H9 (cell line): ENCODE measurements around the gene ARHGAP8. TPM values are rescaled to one million over a fixed set of nuclear protein-coding genes. Genes with fewer than 3 reads are reported as not detected.

Source experiments
- DNase-seq: peaks from one replicate; pipeline ENCODE4 v3.0.0-alpha.2; 2017
- H2AFZ ChIP-seq: one replicate; pipeline ENCODE4 v1.6.1; 2013; ENCODE audit warnings: mild to moderate bottlenecking, low read length, control low read depth, moderate library complexity
- H2AK5ac ChIP-seq: 2 replicates; pipeline ENCODE4 v1.6.1; 2013; ENCODE audit warnings: low read length, control low read depth, mixed read lengths; ENCODE audit not compliant: insufficient read length
- H2BK120ac ChIP-seq: one replicate; pipeline ENCODE4 v1.6.1; 2013; ENCODE audit warnings: low read depth, mild to moderate bottlenecking, low read length, control low read depth, inconsistent platforms; ENCODE audit not compliant: poor library complexity, severe bottlenecking
- H2BK12ac ChIP-seq: 2 replicates; pipeline ENCODE4 v1.6.1; 2013; ENCODE audit warnings: low read length, control low read depth, mixed read lengths, low read depth; ENCODE audit not compliant: insufficient read length
- H2BK15ac ChIP-seq: 2 replicates; pipeline ENCODE4 v1.6.1; 2013; ENCODE audit warnings: low read depth, low read length, control low read depth
- H2BK20ac ChIP-seq: one replicate; pipeline ENCODE4 v1.6.1; 2013; ENCODE audit warnings: low read depth, mild to moderate bottlenecking, low read length, control low read depth, inconsistent platforms; ENCODE audit not compliant: poor library complexity, severe bottlenecking
- H2BK5ac ChIP-seq: 2 replicates; pipeline ENCODE4 v1.6.1; 2013; ENCODE audit warnings: low read length, control low read depth, mixed read lengths; ENCODE audit not compliant: insufficient read length
- H3K14ac ChIP-seq: 2 replicates; pipeline ENCODE4 v1.6.1; 2013; ENCODE audit warnings: low read length, control low read depth; ENCODE audit not compliant: insufficient read depth
- H3K18ac ChIP-seq: 2 replicates; pipeline ENCODE4 v1.6.1; 2013; ENCODE audit warnings: low read depth, mild to moderate bottlenecking, mixed read lengths, low read length, control low read depth; ENCODE audit not compliant: insufficient read length
- H3K23ac ChIP-seq: 2 replicates; pipeline ENCODE4 v1.6.1; 2013; ENCODE audit warnings: low read length, control low read depth, mixed read lengths, low read depth; ENCODE audit not compliant: insufficient read length
- H3K23me2 ChIP-seq: 2 replicates; pipeline ENCODE4 v1.6.1; 2013; ENCODE audit warnings: low read depth, mild to moderate bottlenecking, mixed read lengths, low read length, control low read depth; ENCODE audit not compliant: insufficient read length, poor library complexity, severe bottlenecking
- H3K27ac ChIP-seq: 2 replicates; pipeline ENCODE4 v1.5.1; 2013; ENCODE audit warnings: low read length, control low read depth, mixed read lengths, low read depth; ENCODE audit not compliant: insufficient read length
- H3K27me3 ChIP-seq: 2 replicates; pipeline ENCODE4 v1.6.1; 2013; ENCODE audit warnings: low read length, control low read depth, inconsistent platforms; ENCODE audit not compliant: insufficient read depth
- H3K4ac ChIP-seq: 2 replicates; pipeline ENCODE4 v1.6.1; 2013; ENCODE audit warnings: low read depth, mild to moderate bottlenecking, control low read depth, inconsistent platforms, low read length, moderate library complexity
- H3K4me1 ChIP-seq: 2 replicates; pipeline ENCODE4 v1.6.1; 2013; ENCODE audit warnings: low read length, control low read depth, inconsistent platforms; ENCODE audit not compliant: insufficient read depth
- H3K4me2 ChIP-seq: 2 replicates; pipeline ENCODE4 v1.6.1; 2013; ENCODE audit warnings: low read length, control low read depth, mixed read lengths; ENCODE audit not compliant: insufficient read length, insufficient read depth
- H3K56ac ChIP-seq: 2 replicates; pipeline ENCODE4 v1.6.1; 2013; ENCODE audit warnings: low read depth, mild to moderate bottlenecking, mixed read lengths, low read length, control low read depth; ENCODE audit not compliant: insufficient read length
- H3K79me1 ChIP-seq: 2 replicates; pipeline ENCODE4 v1.6.1; 2013; ENCODE audit warnings: low read depth, mild to moderate bottlenecking, moderate library complexity, low read length, control low read depth, inconsistent platforms; ENCODE audit not compliant: insufficient read depth, poor library complexity, severe bottlenecking
- H3K79me2 ChIP-seq: 2 replicates; pipeline ENCODE4 v1.6.1; 2013; ENCODE audit warnings: low read length, control low read depth, inconsistent platforms; ENCODE audit not compliant: insufficient read depth
- H3K9ac ChIP-seq: 2 replicates; pipeline ENCODE4 v1.6.1; 2013; ENCODE audit warnings: low read length, control low read depth, mixed read lengths; ENCODE audit not compliant: insufficient read length; ENCODE audit errors: extremely low read depth
- H3K9me3 ChIP-seq: one replicate; pipeline ENCODE4 v1.6.1; 2013; ENCODE audit warnings: low read depth, low read length, inconsistent platforms; ENCODE audit not compliant: control insufficient read depth
- H3T11ph ChIP-seq: one replicate; pipeline ENCODE4 v1.6.1; 2013; ENCODE audit warnings: mild to moderate bottlenecking, low read length, control low read depth, inconsistent platforms
- H4K20me1 ChIP-seq: one replicate; pipeline ENCODE4 v1.6.1; 2013; ENCODE audit not compliant: control insufficient read depth, insufficient read length, insufficient read depth
- H4K5ac ChIP-seq: 2 replicates; pipeline ENCODE4 v1.6.1; 2013; ENCODE audit warnings: low read depth, mild to moderate bottlenecking, mixed read lengths, low read length, control low read depth; ENCODE audit not compliant: insufficient read length
- H4K8ac ChIP-seq: replicated peaks from 2 replicates; pipeline ENCODE4 v1.6.1; 2013; ENCODE audit warnings: low read length, control low read depth, mixed read lengths, low read depth; ENCODE audit not compliant: insufficient read length
- H4K91ac ChIP-seq: 2 replicates; pipeline ENCODE4 v1.6.1; 2013; ENCODE audit warnings: low read depth, mild to moderate bottlenecking, moderate library complexity, mixed read lengths, low read length, control low read depth; ENCODE audit not compliant: insufficient read length
- H3K27ac Mint-ChIP-seq, 3 experiments: 2 replicates in 2 of 3; 3 replicates in 1 of 3; pipeline ENCODE4 v1.8.0; 2020 to 2021; ENCODE audit warnings: mixed read lengths in 3 of 3, mild to moderate bottlenecking in 1 of 3, moderate library complexity in 1 of 3
- H3K27me3 Mint-ChIP-seq: 2 replicates; pipeline ENCODE4 v1.8.0; 2021; ENCODE audit warnings: low read depth, mild to moderate bottlenecking, moderate library complexity, mixed read lengths
- H3K36me3 Mint-ChIP-seq, 3 experiments: 2 replicates in 2 of 3; 3 replicates in 1 of 3; pipeline ENCODE4 v1.8.0; 2020 to 2021; ENCODE audit warnings: low read depth in 3 of 3, mixed read lengths in 3 of 3; ENCODE audit not compliant: insufficient read depth in 1 of 3
- H3K4me1 Mint-ChIP-seq, 2 experiments: 2 replicates each; pipeline ENCODE4 v1.8.0; 2020; ENCODE audit warnings: mixed read lengths in 2 of 2
- H3K4me3 Mint-ChIP-seq, 2 experiments: 2 replicates in 1 of 2; 3 replicates in 1 of 2; pipeline ENCODE4 v1.8.0; 2020 to 2021; ENCODE audit warnings: mild to moderate bottlenecking in 2 of 2, mixed read lengths in 2 of 2, moderate library complexity in 1 of 2
- H3K9me3 Mint-ChIP-seq, 2 experiments: 2 replicates in 1 of 2; 3 replicates in 1 of 2; pipeline ENCODE4 v1.8.0; 2020; ENCODE audit warnings: mild to moderate bottlenecking in 2 of 2, mixed read lengths in 2 of 2, moderate library complexity in 1 of 2
- CTCF ChIP-seq: fragments of 200-600 bp; sonication (generic); conservative IDR thresholded peaks from 3 replicates; pipeline ENCODE4 v1.8.0; 2021; ENCODE audit warnings: antibody characterized with exemption, mild to moderate bottlenecking
- WGBS: extraction: QIAGEN DNeasy Blood & Tissue Kit; methylation state at CpG from one replicate; pipeline ENCODE4 v1.1.7; 2013; ENCODE audit warnings: missing lambda C conversion rate, low lambda C conversion rate, mixed read lengths; ENCODE audit not compliant: insufficient read length; ENCODE audit errors: extremely low coverage; 5-methylcytosine and 5-hydroxymethylcytosine counted together
- total RNA-seq: library from RNA; stranded (reverse); gene quantifications from 2 replicates; pipeline ENCODE4 v1.2.1, GENCODE V29; 2021

ARHGAP8 gene
- total RNA-seq, 1 experiment from 2014 or later = 35.4 TPM

DNA sequence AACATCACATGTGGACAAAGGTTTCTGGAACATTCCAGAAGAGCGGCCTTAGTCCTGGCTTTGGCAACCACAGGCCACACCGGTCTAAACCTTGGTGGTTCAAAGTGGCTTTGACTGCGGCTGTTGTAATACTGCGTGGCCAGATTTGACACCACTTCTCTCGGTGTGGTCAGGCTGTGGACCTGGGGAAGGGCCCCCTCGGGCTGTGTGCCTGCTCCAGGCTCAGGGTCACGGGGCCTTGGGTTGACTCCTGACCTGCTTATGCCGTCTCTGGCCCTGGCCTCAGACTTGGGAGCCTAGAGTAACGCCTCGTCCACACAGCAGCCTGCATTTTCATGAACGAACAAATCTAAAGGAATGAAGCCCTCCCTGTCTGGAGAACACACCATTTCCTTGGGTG is 139.4 kb downstream of the ARHGAP8 start:
- H3K4me1 ChIP-seq = no peaks in the 10 kb centered on the region
- no peak overlapping the region for H4K5ac ChIP-seq
- H2BK12ac ChIP-seq = no peak overlapping the region
- H3K4me2 ChIP-seq = no peak overlapping the region
- H3K9me3 ChIP-seq = no peaks in the 10 kb centered on the region
- no peak for DNase-seq
- H3K27ac ChIP-seq = no peak overlapping the region
- peaks cover 11 to 55% (median 31%) of the 10 kb centered on the region in 3 experiments for H3K36me3 Mint-ChIP-seq
- H3K23me2 ChIP-seq = no peaks in the 10 kb centered on the region
- no peak overlapping the region for H4K8ac ChIP-seq
- H3K4ac ChIP-seq = no peak overlapping the region
- H3K79me2 ChIP-seq = no peaks in the 10 kb centered on the region
- WGBS = no CpG with 5 or more reads among the region's 11 CpGs
- no peak overlapping the region for H3K56ac ChIP-seq
- no peaks in the 10 kb centered on the region for H3K79me1 ChIP-seq
- H3K27me3 ChIP-seq = no peaks in the 10 kb centered on the region
- H3K18ac ChIP-seq = no peak overlapping the region
- no peak overlapping the region for H3K9ac ChIP-seq
- H2BK120ac ChIP-seq = no peak overlapping the region
- H3K14ac ChIP-seq = no peak overlapping the region
- H2BK15ac ChIP-seq = no peak overlapping the region
- H3K4me1 Mint-ChIP-seq = peaks cover 17 to 22% of the 10 kb centered on the region in 2 experiments
- no peak overlapping the region for H2BK5ac ChIP-seq
- no peak overlapping the region for H4K91ac ChIP-seq
- H2AFZ ChIP-seq = no peak overlapping the region
- no peaks in the 10 kb centered on the region for H4K20me1 ChIP-seq
- no peak overlapping the region for H3K4me3 Mint-ChIP-seq
- H3K27me3 Mint-ChIP-seq = no peaks in the 10 kb centered on the region
- H3K27ac Mint-ChIP-seq = peak overlapping the region; percentile 42 to 89 (median 53); a peak in 2 of 7 replicates
- no peaks in the 10 kb centered on the region for H3K9me3 Mint-ChIP-seq
- no peak overlapping the region for H3K23ac ChIP-seq
- TF ChIP-seq CTCF = no peak
- no peak overlapping the region for H2BK20ac ChIP-seq
- H3T11ph ChIP-seq = no peak overlapping the region
- H2AK5ac ChIP-seq = no peak overlapping the region
